Measurements from ENCODE around the gene CCDC9.
A peak's percentile ranks its signal among the peaks of the same experiment; 100 is the strongest.

CCDC9 gene

DNA sequence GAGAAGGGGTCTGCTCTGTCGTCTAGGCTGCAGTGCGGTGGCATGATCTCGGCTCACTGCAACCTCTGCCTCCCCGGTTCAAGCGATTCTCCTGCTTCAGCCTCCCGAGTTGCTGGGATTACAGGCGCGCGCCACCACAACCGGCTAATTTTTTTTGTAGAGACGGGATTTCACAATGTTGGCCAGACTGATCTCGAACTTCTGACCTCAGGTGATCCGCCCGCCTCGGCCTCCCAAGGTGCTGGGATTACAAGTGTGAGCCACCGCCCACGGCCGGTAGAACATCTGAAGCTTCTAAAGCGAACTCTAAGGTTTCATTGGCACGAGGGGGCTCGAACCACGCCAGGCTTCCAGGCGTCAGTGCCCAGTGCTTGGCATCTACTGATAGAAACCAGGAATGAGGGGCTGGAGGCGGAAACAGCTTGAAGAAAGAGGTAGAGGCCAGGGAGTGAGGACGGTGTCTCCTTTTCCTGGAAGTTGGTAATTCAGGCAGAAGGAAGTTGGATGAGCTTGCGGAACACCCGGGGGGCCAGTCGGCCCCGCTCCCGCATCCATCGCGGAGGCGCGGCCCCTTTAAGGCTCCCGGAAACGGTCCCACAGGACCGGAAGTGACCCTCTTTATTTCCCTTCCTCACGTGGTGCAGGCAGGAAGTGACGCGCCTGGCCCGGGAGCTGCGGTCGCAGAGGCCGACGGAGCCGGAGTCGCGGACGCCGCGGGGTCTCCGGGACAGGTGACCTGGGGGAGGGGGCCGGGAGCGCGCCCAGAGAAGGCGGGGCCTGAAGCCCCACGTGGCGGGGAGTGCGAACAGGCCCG, at the start of gene CCDC9:
Gene CCDC9, plus strand, starts transcription at position 647 of the 814 bp plus-strand sequence. CDS start 1,876 bp downstream, outside the sequence.
- peak; percentile 17 for FAIRE-seq

DNA sequence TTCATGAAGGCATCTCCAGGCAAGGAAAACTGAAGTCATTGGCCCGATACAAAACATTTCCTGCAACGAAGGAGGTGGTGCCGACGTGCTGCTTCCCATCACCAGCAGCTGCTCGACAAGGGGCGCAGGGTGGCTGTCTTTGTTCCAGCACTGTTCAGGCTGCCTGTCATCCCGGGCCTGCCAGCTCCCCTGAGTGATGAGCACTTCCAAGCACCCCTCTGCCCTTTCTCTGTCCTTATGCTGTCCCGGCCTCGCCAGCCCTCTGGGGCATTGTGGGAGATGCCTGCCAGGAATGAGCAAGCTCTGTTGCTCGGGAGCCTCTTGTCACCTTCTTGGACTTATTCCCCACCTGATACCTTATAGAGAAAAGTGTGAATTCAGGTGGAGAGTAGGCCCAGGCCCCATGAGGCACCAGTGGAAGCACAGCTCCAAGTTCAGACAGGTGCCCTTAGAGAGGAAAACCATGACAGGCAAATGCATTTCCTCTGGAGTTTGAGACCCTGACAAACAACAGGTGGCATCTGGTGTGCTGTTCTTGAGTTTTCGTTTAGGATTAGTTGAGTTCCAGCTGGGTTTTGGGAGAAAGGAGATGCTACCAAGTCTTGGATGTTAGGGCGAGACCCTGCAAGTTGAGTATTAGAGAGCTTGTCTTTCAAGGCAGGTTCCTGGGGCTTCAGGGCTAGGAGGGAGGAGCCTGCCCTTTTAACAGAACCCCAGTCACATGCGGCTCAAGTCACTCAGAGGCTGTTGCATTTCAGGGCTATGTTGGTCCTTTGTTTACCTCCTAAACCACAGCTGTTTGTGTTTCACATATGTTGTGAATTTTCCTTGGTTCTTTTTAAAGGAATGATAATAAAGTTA, 46.8 kb upstream of the CCDC9 start:
- peak; percentile 84 for FAIRE-seq

DNA sequence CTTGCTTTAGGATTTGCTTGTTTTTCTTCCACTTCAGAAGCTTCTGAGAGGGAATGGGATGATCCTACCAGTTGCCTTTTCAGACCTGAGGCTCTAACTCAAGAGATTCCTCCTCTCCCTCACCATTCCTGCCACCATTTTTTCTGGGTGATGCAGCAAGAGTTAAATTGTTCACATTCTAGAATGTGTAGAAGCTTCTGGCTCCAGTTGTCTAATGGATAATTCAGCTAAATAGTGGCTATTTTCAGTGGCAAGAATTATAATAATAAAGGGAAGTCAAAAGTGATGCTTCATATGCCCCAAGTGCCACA, 46.2 kb upstream of the CCDC9 start:
- FAIRE-seq, result no peak

DNA sequence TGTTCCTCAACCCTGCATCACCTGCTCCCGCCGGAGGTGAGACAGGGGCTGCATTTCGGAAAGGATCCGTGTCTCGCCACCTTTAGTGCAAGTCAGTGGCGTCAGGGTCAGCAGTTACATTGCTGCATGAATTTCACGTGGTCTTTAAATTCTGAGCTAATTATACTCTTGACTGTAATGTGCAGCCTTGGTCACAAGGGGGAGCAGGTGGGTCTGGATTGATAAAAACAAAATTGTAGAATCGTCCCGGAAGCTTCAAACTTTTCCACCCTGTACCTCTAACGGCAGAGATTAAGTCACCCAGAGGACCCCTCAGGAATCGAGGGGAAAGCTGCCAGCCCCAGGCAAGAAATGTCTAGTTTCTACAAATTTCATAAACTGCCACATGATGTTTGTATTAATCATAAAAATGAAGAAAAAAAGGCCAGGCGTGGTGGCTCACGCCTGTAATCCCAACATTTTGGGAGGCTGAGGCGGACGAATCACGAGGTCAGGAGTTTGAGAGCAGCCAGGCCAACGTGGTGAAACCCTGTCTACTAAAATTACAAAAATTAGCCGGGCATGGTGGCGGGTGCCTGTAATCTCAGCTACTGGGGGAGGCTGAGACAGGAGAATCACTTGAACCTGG, 45.5 kb upstream of the CCDC9 start:
- peak; percentile 81 for FAIRE-seq

DNA sequence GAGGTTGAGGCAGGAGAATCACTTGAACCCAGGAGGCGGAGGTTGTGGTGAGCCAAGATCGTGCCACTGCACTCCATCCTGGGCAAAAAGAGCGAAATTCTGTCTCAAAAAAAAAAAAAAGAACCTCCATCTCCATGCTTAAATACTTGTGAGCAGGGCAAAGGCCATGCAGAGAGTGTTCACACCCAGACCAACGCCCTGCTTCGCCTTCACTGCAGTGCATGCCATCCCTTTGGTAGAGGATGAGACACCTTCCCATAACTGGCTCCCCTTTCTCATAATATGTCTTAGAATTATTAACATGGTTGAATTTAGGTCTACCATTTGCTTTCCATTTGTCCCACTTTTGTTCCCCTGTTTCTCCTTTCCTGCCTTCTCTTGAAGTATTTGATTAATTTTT, 40.7 kb upstream of the CCDC9 start:
- FAIRE-seq, result no peak

DNA sequence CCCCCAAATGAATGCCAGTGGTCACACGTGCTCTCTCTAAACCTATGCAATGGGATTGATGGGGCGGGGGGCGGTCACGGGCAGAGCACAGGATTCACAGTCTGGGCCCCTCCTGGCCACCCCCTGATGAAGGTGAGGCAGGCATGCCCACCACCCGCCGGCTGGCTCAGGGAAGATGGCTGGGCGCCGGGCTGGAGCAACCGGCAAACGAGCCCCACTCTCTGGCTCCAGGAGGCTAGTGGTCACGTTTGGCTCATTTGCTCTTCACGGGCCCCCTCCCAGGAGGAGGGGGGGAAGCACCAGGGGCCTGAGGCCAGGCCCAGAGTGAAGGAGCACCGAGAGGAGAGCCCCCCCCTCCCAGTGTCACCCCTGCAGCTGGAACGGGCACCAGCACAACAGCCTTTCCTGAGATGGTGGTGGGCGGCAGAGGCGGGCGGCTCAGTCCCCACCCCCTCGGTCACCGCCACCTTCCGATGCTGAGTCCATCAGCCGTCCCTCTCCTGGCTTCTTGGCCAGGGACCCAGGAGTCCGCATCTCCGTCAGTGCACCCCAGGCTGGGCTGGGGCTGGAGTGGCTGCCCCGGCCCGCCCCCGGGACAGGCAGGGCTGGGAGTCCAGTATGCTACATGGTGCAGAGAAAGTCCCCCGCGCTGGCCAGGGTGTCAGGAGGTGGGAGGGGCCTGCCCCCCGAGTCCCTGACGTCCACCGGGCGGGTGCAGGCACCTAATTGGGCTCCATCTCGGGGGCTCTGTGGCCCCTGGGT, 35.1 kb upstream of the CCDC9 start:
- no peak for FAIRE-seq

DNA sequence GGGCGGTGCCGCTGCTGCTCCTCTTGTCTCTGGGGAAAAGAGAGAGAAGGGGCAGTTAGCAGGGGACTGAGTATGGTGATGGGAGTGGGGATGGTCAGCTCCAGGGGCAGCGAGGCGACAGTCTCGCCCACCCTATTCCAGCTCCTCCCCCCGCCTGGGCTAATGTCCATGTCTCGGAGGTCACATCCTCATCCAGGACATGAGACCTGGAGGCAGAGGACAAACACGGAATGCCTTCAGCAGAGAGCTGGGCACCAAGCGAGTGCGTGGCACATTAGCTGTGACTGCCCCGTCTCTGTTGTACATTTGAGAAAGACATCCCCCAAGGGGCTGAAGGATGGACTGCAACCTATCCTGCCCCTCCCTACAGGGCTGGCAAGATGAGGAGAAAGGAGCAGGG, 34.4 kb upstream of the CCDC9 start:
- FAIRE-seq, result no peak

DNA sequence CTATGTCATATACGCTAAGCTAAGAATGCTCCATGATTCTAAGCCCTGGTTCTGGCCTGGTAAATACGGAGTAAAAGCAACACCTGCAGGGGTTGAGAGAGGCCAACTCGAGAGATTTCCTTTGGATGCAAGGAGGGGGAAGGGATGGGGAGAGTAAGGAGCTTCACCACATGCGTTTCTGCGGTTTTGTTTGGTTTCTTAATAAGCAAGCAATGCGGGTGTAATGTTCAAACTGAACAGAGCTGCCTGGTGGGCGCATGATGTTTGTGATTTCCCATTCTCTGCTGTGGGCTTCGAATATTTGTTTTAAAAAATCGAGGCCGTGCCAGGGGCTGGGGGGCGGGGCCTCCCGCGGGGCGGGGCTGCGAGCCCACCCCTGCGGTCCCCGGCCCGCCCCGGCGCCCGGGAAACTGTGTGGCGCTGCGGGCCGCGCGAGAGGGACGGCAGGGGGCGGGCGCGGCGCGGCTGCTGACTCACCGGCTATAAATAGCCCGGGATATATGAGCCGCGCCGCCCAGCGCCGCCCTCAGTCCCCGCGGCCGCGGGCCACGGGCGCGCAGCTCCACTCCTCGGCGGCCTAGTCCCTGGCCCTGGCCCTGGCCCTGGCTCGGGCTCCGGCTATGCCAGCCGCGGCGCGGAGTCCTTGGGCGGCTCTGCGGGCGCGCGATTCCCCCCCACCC, 30.4 kb upstream of the CCDC9 start:
- FAIRE-seq, result no peak

DNA sequence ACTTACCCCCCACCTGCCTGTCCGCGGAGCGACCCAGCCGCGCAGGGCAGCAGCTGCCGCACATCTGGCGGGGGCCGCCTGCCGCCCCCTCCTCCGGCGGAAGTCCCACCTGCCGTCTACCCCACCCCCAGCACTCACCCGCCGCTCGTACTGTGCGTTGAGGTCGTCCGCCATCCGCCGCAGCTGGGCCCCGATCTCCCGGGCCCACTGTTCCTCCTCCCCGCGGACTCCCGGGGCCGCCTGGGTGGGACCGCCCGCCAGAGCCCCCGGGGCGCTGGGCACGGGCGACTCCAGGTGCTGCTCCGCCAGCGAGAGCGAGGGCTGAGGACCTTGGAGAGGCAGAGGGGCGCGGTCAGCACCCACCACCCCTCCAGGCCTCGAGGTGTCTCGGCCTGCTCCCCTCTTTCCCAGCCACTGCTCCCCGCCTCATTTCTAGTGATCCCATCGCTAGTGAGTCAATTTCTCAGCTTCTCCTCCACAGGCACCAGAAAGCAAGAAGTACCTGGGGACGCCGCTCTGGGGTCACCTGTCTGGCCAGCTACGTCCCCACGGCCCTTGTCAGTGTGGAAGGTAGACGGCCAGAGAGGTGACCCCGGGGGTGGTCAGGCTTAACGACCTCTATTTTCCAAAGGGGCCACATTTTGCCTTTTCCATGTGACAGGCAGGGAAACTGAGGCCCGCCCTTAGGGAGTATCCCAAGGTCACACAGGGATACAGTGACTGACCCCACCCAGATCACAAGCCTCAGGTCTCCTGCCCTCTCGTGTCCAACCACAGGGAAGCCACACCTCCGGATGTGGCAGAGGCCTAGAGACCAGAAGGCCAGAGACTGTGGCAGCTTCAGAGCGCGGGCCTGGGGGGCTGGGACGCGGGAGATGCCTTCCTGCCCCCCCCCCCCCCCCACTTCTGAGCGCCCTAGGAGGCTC, 29.6 kb upstream of the CCDC9 start:
- FAIRE-seq, result no peak

DNA sequence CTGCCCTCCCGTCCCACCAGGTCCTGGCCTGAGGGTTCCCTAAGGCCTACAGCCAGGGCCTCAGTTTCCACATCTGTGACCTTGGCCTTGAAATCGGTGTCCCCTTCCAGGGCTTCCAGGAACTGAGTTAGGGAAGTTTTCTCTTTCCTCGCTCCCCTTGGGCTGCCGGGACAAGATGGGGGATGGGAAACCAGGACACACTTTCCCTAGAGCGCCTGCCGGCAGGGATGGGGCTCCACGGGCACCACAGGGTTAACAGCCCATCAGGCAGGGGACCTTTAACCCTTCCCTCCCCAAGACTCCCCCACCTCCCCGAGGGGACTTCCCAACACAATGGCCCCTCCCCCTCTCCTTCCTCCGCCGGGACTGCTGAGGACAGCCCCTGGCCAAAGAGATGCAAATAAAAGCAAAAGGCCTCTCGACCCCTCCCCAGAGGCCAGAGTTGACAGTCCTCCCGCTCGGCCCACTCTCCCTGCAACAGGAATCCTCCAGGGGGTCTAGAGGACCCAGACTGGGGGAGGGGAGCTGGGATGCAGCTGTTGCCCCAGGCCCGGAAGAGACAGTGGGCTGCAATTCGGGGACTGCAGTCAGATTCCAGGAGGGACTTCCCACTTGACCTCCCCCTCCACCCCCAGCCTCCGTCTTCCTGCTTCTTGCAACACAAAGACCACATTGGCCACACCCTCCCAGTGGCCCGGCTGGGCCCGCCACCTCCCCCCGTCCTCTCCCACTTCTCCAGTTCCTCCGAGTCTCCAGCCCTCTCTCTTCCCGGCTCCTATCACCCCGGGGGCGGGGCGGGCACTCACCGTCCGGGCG, 28.8 kb upstream of the CCDC9 start:
- FAIRE-seq, result peak; percentile 78

DNA sequence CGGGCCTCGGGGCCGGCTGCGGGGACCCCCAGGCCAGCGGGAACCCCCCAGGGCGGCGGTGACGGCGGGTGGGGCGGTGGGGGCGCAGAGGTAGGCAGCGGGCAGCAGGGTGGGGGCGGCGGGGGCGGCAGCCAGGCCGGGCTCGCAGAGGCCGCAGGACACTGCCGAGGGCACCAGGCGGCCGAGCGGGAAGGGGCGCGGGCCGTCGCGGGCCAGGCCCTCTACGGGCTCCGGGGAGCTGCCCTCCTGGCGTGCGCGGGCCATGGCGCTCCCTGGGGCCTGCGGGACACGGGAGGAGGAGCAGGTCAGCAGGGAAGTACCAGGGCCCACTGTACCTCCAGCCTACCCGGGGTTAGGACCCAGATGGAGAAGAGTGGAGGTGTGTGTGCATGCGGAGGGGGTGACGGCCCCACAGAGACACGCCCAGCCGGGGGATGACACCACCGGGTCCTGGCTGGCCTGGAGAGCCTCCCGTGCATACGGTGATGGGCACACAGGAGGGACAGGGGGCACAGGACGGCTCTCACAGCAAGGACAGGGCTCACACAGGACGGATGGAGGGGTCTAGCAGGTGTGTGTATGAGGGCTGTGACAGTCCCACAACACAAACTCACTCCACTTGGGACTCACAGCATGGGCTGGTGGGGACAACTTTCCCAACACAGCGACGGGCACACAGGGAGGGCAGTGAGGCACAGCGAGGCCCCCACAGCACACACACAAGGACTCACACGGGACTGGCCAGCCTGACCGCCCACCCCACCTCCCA, 28.0 kb upstream of the CCDC9 start:
- FAIRE-seq, result no peak

DNA sequence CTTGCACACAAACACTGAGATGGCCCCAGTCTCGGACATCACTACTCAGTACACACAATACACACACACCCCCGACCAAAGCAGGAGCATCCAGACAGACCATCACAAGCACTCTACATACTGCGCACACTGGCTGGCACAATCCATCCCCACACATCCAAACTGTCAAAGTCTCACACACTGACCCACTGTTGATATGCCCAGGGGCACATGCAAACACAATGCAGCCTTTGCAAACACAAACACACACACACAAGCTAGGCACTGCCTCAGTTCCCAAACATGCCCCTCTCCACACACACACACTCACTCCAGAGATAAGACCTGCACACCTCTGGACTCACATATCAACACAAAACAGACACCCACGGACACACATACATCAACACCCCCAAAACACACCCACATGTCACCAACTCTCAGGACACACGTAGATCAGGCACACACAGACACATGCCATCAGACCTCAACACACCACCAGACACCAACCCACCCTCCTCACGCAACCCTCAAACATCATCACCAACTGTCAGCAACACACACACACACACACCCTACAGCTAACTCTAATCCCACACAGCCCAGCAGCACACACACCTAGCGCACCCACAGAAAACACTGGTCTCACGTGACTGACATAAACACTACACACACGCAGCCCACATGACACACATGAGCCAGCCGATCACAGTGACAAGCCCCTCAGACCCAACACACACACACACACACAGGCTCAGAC, 27.2 kb upstream of the CCDC9 start:
- no peak for FAIRE-seq

DNA sequence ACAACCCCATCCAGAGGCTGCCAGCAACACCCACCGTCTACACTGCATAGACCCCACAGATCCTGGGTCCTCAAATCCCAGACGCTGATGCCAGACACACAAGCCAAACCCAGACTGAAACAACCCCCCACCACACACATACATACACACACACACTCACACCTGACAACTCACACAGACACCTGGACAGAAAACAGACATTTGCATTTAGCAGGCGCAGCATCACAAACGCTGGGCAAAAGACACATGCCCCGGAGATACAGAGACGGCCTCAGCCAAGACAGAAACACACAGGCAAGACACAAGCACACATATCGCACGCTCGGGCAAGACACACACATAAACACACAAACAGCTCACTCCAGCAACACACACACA, 26.7 kb upstream of the CCDC9 start:
- no peak for FAIRE-seq

DNA sequence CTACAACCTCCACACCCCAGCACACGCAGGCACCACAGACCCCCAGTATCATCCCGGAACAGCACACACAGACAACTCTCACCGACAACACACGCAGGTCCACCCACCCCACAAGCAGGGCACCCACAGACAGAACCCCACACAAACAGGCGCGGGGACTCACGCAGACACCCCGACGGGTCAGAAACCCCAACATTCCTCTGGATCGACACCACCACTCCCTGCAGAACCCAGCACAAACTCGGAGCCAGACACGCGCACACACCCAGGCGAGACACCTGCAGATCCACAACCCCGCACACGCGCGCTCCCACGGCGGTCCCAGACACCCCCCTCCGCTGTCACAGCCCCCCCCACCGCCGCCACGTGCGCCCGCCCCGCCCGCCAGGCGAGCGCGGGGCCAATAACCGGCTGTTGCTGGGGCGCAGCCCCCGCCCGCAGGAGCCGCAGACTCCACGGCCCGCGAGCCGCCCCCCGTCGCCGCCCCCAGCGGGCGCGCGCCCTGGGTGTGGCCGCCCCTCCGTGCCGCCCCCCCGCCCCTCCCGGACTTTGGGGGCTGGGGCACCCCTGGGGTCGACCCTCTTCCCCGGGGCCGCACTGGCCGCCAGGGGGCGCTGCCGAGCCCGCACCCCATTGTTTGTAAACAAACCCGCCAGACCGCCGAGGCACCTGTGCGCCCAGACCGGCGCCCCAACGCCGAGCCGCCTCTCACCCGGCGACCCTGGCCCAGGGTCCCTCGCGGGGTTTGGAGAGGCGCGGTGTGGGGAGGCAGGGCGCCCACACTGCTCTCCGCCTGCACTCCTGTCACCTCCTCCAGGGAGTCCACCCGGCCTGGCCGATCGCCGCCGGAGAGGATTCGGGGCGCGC, 26.0 kb upstream of the CCDC9 start:
- no peak for FAIRE-seq

DNA sequence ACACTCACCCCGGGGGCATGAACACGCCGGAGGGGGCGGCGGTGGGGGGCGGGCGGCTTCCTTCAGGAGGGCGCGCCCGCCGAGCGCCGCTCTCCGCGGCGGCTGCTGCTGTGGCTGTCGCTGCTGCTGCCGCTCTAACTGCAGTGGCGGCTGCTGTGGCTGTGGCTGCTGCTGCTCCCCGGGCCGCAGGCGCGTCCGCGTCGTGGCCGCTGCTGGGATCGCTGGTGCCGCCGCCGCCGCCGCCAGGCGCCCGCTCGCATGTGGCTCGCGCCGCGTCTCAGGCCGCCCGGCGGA, 25.5 kb upstream of the CCDC9 start, which contains the start of gene BBC3:
Gene BBC3, minus strand, starts transcription at position 279 of the 294 bp plus-strand sequence. CDS start 2,768 bp downstream, outside the sequence.
- no peak for FAIRE-seq

DNA sequence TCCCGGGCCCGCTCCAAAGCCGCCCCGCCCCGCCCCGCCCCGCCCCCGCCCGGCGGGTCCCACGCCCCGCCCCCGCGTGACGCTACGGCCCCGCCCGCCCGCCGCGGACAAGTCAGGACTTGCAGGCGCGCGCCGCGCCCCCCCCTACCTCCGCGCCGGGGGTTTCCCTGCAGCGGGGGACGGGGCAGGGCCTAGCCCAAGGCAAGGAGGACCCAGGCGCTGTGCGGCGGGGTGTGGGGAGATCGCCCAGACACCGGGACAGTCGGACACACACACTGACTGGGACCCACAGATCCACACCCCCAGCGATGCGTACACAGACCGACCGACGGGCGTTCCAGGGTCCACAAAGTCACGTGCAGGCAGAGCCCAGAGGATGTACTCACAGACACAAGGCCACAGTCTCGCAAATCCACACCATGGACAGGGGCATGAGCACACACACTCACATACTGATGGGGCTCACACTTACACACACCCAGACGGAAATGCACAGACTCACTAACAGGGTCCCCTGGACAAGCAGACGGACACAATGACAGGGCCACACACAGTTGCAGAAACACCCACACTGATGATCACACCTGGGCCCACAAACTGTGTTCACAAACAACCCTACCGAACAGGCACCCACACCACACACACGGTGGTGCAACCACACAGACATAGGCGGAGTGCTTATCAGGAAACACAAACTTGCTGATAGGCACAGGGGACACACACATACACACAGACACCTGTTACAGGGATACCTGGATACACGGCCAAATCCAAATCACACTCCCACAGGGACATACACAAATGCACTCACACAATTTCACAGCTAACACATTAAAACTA, 24.9 kb upstream of the CCDC9 start:
- no peak for FAIRE-seq
